GM10847 (cell line): ENCODE data around the gene SLC7A8.

Experiments
- POLR2A ChIP-seq: IDR thresholded peaks from 2 replicates; pipeline ENCODE4 v1.6.1; 2011; ENCODE audit not compliant: insufficient read length; ENCODE audit errors: extremely low read depth

The SLC7A8 gene

DNA sequence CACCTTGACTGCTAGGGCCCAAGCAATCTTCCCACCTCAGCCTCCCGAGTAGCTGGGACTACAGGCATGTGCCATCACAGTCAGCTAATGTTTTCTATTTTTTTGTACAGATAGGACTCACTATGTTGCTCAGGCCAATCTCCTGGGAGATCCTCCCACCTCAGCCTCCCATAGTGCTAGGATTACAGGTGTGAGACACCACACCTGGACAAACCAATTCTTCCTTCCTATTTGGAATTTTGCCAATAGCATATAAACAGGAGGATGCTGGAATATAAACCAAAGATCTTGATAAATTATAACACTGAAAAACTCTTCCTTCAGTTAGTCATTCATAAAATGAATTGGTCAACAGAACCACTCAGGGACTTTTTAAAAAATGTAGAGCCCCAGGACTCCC, 96.9 kb downstream of the SLC7A8 start:
- TF ChIP-seq POLR2A = no peak

DNA sequence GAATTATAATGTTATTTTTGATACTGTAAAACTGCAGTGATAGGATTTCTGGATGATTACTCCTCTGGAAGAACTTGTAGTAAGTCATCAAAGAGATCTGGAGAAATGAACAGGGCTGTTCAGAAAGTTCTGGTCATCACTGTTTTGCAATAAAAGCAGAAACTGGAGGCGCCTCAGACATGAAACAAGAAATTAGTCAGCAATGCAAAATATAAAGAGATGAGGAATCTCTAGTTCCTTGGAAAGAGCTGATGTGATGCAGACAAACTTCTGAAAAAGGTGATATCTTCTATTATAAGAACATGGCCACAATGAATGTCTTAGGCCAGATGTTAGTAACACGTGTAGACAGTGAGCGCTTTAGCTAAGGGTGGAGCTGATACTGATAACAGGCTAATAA, 98.0 kb downstream of the SLC7A8 start:
- TF ChIP-seq POLR2A = no peak

DNA sequence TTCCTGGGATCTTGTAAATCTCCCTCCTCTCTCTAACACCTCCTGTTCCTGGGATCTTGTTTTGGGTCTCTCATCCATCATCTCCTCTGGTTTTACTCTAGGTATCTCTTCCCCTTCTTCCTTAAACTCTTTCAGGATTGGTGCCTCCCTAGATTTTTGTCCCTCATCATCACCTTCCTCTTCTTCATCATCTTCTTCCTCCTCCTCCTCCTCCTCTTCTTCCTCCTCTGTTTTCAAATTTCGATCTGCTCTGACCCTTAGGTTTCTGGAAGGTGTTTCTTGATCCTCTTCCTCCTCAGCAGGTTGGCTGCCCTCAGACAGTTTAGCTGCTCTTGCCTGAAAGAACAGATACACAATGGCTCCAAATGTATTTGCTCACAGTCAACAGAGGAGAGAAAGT, 103.0 kb downstream of the SLC7A8 start:
- TF ChIP-seq POLR2A = no peak

DNA sequence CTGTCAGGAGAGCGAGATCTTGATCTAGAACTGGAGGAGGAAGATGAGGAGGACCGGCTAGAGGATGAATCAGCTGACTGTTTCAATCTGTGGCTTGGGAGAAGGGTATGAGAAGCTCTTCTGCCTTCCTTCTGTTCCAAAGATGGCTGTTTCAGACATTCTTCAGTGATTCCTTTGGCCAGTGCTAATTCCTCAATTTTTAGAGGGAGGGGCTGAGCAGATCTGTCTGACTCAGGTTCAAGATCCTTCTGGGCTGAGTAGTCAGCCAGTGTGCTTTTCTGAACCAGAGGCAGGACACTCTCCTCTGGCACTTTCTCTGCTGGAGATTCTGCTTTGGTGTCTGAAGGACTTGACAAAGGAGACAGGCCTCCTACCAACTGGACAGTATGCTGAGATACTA, 103.7 kb downstream of the SLC7A8 start:
- no peak for TF ChIP-seq POLR2A

DNA sequence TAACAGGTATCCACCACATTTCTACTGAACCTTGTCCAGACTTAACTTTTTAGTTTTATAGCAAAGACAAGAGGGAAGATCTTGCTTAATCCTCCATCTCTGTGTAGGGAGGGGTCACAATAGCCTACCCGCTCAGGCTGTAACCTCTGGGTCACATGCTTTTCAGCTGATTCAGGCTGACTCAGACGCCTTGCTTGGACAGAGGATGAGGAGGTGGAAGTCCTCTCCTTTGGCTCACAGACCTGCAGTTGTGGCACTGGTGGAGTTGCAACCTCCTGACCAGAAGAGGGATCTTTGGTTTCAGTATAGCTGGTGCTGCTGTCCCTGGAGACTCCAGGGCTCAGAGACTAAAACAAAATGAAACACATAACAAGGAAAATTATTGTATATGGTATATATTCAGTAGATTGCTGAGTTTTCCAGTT, 104.8 kb downstream of the SLC7A8 start:
- no peak for TF ChIP-seq POLR2A

DNA sequence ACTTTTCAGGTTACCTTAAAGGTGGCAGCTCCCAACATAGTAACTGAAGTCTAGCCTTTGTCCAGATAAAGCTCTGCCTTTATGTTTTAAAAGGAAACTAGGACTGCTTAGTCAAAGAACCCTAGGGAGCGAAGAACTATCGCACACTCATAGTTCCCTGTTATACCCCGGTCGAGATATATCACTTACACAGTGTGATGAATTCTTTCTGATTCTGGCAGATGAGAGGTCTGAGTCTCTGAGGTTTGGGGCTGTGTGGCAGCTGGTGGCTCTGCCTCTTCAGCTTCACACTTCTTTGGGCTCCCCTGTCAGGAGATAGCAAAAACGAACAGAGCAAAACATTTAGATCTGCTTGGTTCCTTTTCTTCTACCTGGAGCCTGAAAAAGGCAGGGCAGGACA, 105.5 kb downstream of the SLC7A8 start:
- no peak for TF ChIP-seq POLR2A

DNA sequence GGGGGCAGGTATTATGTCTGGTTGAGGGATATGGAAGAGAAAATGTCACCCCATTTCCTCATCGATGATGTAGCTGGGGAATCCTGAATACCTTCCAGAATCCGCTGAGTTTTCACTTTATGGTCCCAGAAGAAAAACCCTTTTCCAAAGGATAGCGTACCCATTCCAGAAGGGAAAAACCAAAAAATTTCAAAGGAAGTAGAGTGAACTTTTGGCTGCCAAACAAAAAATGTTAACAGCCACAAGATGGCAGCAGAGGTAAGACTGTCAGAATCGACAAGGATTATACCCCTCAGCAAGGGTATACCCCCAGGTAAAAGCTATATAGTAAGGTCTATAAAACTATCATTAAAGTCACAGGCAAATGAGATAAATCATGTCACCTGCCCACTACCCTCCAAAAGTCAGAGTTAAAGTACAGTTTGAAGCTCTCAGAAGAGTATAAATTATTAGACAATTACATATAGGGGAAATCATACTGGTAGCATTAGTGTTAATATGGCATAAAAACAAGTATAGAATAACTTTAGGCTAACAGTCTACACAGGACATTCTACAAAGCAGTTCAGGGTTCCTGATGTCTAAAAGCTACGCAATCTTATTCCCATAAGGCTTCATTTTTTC, 106.6 kb downstream of the SLC7A8 start:
- TF ChIP-seq POLR2A = no peak
